ENCODE measurements around the gene DEPDC5. TPM values are rescaled to one million over a fixed set of nuclear protein-coding genes. Genes with fewer than 3 reads are reported as not detected.

DEPDC5 gene
- total and polyA plus RNA-seq, 9 of the 15 experiments (the other 6 are each of a cell fraction or from before 2014, with no cell fraction given) = 2.3 to 12.3 (median 10.7) TPM

DNA sequence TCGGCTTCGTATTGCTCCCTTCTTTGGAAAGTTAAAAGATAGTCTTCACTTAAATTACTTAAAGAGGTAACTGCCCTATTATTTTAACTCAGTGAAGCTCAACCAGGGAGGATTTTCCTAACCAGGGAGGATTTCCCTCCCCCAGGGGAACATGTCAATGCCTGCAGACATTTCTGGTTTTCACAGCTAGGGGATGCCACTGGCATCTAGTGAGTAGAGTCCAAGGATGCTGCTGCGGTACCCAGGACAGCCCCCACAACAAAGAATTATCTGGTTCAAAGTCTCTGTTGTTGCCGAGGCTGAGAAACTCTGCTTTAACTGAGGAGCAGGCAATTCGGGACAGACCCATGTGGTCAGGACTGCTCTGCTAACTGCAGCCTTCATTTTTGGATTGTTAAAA is 82.2 kb downstream of the DEPDC5 start:
- no peaks in the 10 kb centered on the region for H3K4me1 ChIP-seq (replicated peaks in 1 of 2; ENCODE audit: control insufficient read depth in 2 of 2, insufficient read depth in 2 of 2, low read length in 2 of 2)
- H2AFZ ChIP-seq (ENCODE audit: low read depth, low read length) = no peak overlapping the region
- TF ChIP-seq, protein P1, sequence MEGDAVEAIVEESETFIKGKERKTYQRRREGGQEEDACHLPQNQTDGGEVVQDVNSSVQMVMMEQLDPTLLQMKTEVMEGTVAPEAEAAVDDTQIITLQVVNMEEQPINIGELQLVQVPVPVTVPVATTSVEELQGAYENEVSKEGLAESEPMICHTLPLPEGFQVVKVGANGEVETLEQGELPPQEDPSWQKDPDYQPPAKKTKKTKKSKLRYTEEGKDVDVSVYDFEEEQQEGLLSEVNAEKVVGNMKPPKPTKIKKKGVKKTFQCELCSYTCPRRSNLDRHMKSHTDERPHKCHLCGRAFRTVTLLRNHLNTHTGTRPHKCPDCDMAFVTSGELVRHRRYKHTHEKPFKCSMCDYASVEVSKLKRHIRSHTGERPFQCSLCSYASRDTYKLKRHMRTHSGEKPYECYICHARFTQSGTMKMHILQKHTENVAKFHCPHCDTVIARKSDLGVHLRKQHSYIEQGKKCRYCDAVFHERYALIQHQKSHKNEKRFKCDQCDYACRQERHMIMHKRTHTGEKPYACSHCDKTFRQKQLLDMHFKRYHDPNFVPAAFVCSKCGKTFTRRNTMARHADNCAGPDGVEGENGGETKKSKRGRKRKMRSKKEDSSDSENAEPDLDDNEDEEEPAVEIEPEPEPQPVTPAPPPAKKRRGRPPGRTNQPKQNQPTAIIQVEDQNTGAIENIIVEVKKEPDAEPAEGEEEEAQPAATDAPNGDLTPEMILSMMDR (IDR thresholded peaks at IDR 0.05 in 2 of 3, conservative IDR thresholded peaks at IDR 0.05 in 1 of 3; ENCODE audit: insufficient read depth in 2 of 3, low read depth in 1 of 3, low read length in 3 of 3) = peak in 1 of 3 experiments; percentile 12; a peak in 1 of 6 replicates
- no peak for TF ChIP-seq MYNN (IDR thresholded peaks at IDR 0.05)
- no peak for TF ChIP-seq MYNN (CRISPR knock-in tag; IDR thresholded peaks at IDR 0.05)
- TF ChIP-seq ELF4 (CRISPR knock-in tag; IDR thresholded peaks at IDR 0.05) = no peak
- H3K36me3 ChIP-seq (ENCODE audit: control insufficient read depth, insufficient read depth, low read length) = peaks cover 22% of the 10 kb centered on the region; the same call in 2 of the 3 replicates
- POLR2A ChIA-PET = no interaction called here
- no peaks in the 10 kb centered on the region for H3K9me1 ChIP-seq (ENCODE audit: control insufficient read depth, insufficient read depth, low read length)
- no peak overlapping the region for H3K4me2 ChIP-seq (ENCODE audit: insufficient read depth, low read length)
- no peak overlapping the region for H3K9ac ChIP-seq (ENCODE audit: insufficient read depth in 1 of 2, low read depth in 2 of 2, low read length in 2 of 2)
- no peaks in the 10 kb centered on the region for H3K27me3 ChIP-seq (ENCODE audit: control insufficient read depth in 2 of 2, insufficient read depth in 2 of 2, low read length in 2 of 2)
- no peak overlapping the region for H3K4me3 ChIP-seq
- no peak for ATAC-seq
- FAIRE-seq = no peak
- no TSS peak for BruUV-seq (replicated peaks)
- WGBS (ENCODE audit: insufficient coverage, low coverage, missing lambda C conversion rate) = 66% methylated on average over 4 of the region's 5 CpGs
- no peak overlapping the region for H3K27ac ChIP-seq (ENCODE audit: extremely low read depth, low read depth, low read length)
- intact Hi-C loops (cut with micrococcal nuclease) (no loop called here), in situ Hi-C loops (cut with MboI) (no loop called here)
- no peak for DNase-seq (ENCODE audit: extremely low read depth in 1 of 4, low spot score in 3 of 4)
- CTCF ChIA-PET (ENCODE audit: low intra/inter-chr PET ratio) = no interaction called here
- no peaks in the 10 kb centered on the region for H3K9me3 ChIP-seq (replicated peaks; ENCODE audit: control insufficient read depth, insufficient read depth, low read depth, low read length)
- no peaks in the 10 kb centered on the region for H3K79me2 ChIP-seq (ENCODE audit: control insufficient read depth, insufficient read depth, low read length)
- H4K20me1 ChIP-seq (replicated peaks; ENCODE audit: control insufficient read depth, insufficient read depth, low read length) = no peaks in the 10 kb centered on the region

DNA sequence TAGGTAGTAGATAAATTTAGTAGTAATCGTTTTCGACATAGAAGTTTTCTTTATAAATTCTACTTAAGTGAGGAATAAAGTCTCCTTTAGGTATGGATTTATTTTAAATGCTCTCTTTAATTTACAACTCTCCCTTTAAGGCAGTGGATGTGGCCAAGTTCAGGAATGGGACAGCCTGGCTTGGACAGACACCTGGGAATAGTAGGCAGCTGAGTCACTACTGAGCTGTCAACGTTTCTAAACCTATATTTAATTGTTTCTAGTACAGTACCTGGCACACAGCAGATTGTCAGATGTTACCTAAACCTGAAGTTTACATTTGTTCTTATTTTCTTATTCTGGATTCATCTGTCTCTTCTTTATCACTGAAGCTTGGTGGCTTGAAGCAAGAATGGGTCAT is 85.1 kb downstream of the DEPDC5 start:
- ChIA-PET POLR2A (interaction anchor here (0.8 kb wide), 1 partner anchor 133 kb away, joined by 3 read pairs; no protein-coding TSS in a partner anchor), CTCF (ENCODE audit: low intra/inter-chr PET ratio) (interaction anchor here (0.6 kb wide), 1 partner anchor 142 kb away, joined by 4 read pairs; no protein-coding TSS in a partner anchor)
- FAIRE-seq (no peak), DNase-seq (ENCODE audit: extremely low read depth in 1 of 4, low spot score in 3 of 4) (no peak), ATAC-seq (no peak)
- Histone ChIP-seq H3K4me2 (ENCODE audit: insufficient read depth, low read length) (no peak overlapping the region), H3K4me3 (no peak overlapping the region), H3K9me1 (ENCODE audit: control insufficient read depth, insufficient read depth, low read length) (no peaks in the 10 kb centered on the region), H3K79me2 (ENCODE audit: control insufficient read depth, insufficient read depth, low read length) (no peaks in the 10 kb centered on the region), H3K9ac (ENCODE audit: insufficient read depth in 1 of 2, low read depth in 2 of 2, low read length in 2 of 2) (no peak overlapping the region), H3K9me3 (replicated peaks; ENCODE audit: control insufficient read depth, insufficient read depth, low read depth, low read length) (no peaks in the 10 kb centered on the region), H3K27me3 (ENCODE audit: control insufficient read depth in 2 of 2, insufficient read depth in 2 of 2, low read length in 2 of 2) (no peaks in the 10 kb centered on the region), H3K4me1 (replicated peaks in 1 of 2; ENCODE audit: control insufficient read depth in 2 of 2, insufficient read depth in 2 of 2, low read length in 2 of 2) (no peaks in the 10 kb centered on the region), H3K36me3 (ENCODE audit: control insufficient read depth, insufficient read depth, low read length) (peaks cover 25% of the 10 kb centered on the region; the same call in 2 of the 3 replicates), H2AFZ (ENCODE audit: low read depth, low read length) (no peak overlapping the region), H4K20me1 (replicated peaks; ENCODE audit: control insufficient read depth, insufficient read depth, low read length) (no peaks in the 10 kb centered on the region), H3K27ac (ENCODE audit: extremely low read depth, low read depth, low read length) (no peak overlapping the region)
- in situ Hi-C loops (cut with MboI) = no loop called here
- WGBS (ENCODE audit: insufficient coverage, low coverage, missing lambda C conversion rate) = 33% methylated on average over 3 of the region's 3 CpGs
- intact Hi-C loops (cut with micrococcal nuclease) = no loop called here
- TF ChIP-seq, protein P2, sequence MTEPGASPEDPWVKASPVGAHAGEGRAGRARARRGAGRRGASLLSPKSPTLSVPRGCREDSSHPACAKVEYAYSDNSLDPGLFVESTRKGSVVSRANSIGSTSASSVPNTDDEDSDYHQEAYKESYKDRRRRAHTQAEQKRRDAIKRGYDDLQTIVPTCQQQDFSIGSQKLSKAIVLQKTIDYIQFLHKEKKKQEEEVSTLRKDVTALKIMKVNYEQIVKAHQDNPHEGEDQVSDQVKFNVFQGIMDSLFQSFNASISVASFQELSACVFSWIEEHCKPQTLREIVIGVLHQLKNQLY (CRISPR knock-in tag; conservative IDR thresholded peaks at IDR 0.05) = no peak
- TF ChIP-seq JUND (IDR thresholded peaks at IDR 0.05; ENCODE audit: borderline replicate concordance, low read depth, low read length) (no peak), JUND (tag; IDR thresholded peaks at IDR 0.05; ENCODE audit: borderline replicate concordance, low read depth, low read length) (no peak), SLC30A9 (CRISPR knock-in tag; IDR thresholded peaks at IDR 0.05) (no peak), TFAM (CRISPR knock-in tag; conservative IDR thresholded peaks at IDR 0.05) (no peak)
- BruUV-seq (replicated peaks) = no TSS peak

Measured in K562 (cell line).